SK-N-MC (cell line): Measurements from ENCODE around the gene TDRD12.

Experiments
- EZH2 ChIP-seq: fragments of 200-600 bp; sonication (generic); IDR thresholded peaks from one replicate; pipeline ENCODE4 v1.6.1; 2017; ENCODE audit warnings: antibody characterized with exemption
- FOXP2 ChIP-seq: optimal IDR thresholded peaks from 2 replicates; pipeline ENCODE3; 2011; ENCODE audit warnings: mild to moderate bottlenecking, moderate library complexity; ENCODE audit not compliant: insufficient read depth; ENCODE audit errors: extremely low read length, control extremely low read depth
- POLR2AphosphoS5 ChIP-seq: IDR thresholded peaks from 2 replicates; pipeline ENCODE4 v1.6.1; 2012; ENCODE audit warnings: mild to moderate bottlenecking, low read depth, low read length, borderline replicate concordance

- TF ChIP-seq EZH2, result no peak
- TF ChIP-seq POLR2AphosphoS5, result no peak
- no peak for TF ChIP-seq FOXP2
These were observed 89.7 kb downstream of the TDRD12 start for GRCh38 chr19:32809254-32809653.
